Activated CD8-positive, alpha-beta T cell treated with anti-CD3 and anti-CD28 coated beads for 36 hours (primary cell): Measurements from ENCODE around the gene MFSD6L. TPM values are rescaled to one million over a fixed set of nuclear protein-coding genes. Genes with fewer than 3 reads are reported as not detected.

Source experiments
- ATAC-seq: fragments of 200-7000 bp; cut with Tn5 transposase; one replicate; pipeline ENCODE4 v1.10.0; 2021; ENCODE audit warnings: mild to moderate bottlenecking, moderate library complexity
- CTCF ChIA-PET: fragments of 350-600 bp; sonication (Branson Sonifier 250); formaldehyde crosslinking; loops from one replicate; lab custom pipeline; 2021; ENCODE audit warnings: antibody characterized with exemption; lab: Charles Lee
- POLR2A ChIA-PET: fragments of 350-600 bp; sonication (Branson Sonifier 250); formaldehyde crosslinking; loops from one replicate; lab custom pipeline; 2021; ENCODE audit warnings: antibody characterized with exemption; lab: Charles Lee
- DNase-seq: peaks from one replicate; pipeline ENCODE4 v3.0.0-alpha.2; 2020
- H3K27ac Mint-ChIP-seq: one replicate; pipeline ENCODE4 v1.8.0; 2021; ENCODE audit warnings: mild to moderate bottlenecking, mixed read lengths
- H3K27me3 Mint-ChIP-seq: one replicate; pipeline ENCODE4 v1.8.0; 2021; ENCODE audit warnings: mixed read lengths
- H3K36me3 Mint-ChIP-seq: one replicate; pipeline ENCODE4 v1.8.0; 2021; ENCODE audit warnings: low read depth, mixed read lengths
- H3K4me1 Mint-ChIP-seq: one replicate; pipeline ENCODE4 v1.8.0; 2021; ENCODE audit warnings: low read depth, mixed read lengths
- H3K4me3 Mint-ChIP-seq: one replicate; pipeline ENCODE4 v1.8.0; 2021; ENCODE audit warnings: mild to moderate bottlenecking, moderate library complexity, mixed read lengths
- H3K9me3 Mint-ChIP-seq: one replicate; pipeline ENCODE4 v1.8.0; 2021; ENCODE audit warnings: mixed read lengths
- CTCF ChIP-seq: fragments of 200-600 bp; IDR thresholded peaks from one replicate; pipeline ENCODE4 v1.8.0; 2022; ENCODE audit warnings: antibody characterized with exemption, mild to moderate bottlenecking
- intact Hi-C: fragments of 100-400 bp; cut with micrococcal nuclease; formaldehyde crosslinking; loops from one replicate; pipeline ENCODE4 v1.10.0; 2022
- total RNA-seq, 2 experiments: library from RNA; stranded (reverse); gene quantifications; one replicate each; pipeline ENCODE4 v1.2.3, GENCODE V29; 2021

MFSD6L gene
- total RNA-seq, 2 experiments from 2014 or later, result 0.20 to 0.22 TPM

GRCh38 chr17:8831234-8831849, 32.2 kb upstream of the MFSD6L start:
- no peaks in the 10 kb centered on the region for H3K4me1 Mint-ChIP-seq
- no peak overlapping the region for H3K4me3 Mint-ChIP-seq
- no peak for DNase-seq
- ChIA-PET CTCF (interaction anchor here (1.0 to 1.7 kb wide), 3 partner anchors 10 to 64 kb away, joined by 3 to 6 read pairs (median 3); no protein-coding TSS in a partner anchor), POLR2A (no interaction called here)
- no peak for ATAC-seq
- TF ChIP-seq CTCF, result no peak
- peaks cover 1% of the 10 kb centered on the region for H3K36me3 Mint-ChIP-seq
- H3K9me3 Mint-ChIP-seq, result no peaks in the 10 kb centered on the region
- intact Hi-C loops, result no loop called here
- no peak overlapping the region for H3K27ac Mint-ChIP-seq
- H3K27me3 Mint-ChIP-seq, result no peaks in the 10 kb centered on the region

GRCh38 chr17:8830141-8830540, 31.0 kb upstream of the MFSD6L start:
- Mint-ChIP-seq H3K27me3 (no peaks in the 10 kb centered on the region), H3K4me1 (no peaks in the 10 kb centered on the region), H3K27ac (no peak overlapping the region), H3K4me3 (no peak overlapping the region), H3K9me3 (no peaks in the 10 kb centered on the region), H3K36me3 (peaks cover 1% of the 10 kb centered on the region)
- intact Hi-C loops, result no loop called here
- ATAC-seq, result no peak
- no peak for DNase-seq
- CTCF ChIA-PET, result interaction anchor here (0.8 to 1.3 kb wide), 5 partner anchors 9 to 168 kb away, joined by 3 to 4 read pairs (median 3); no protein-coding TSS in a partner anchor
- POLR2A ChIA-PET, result interaction anchor here (1.1 kb wide), 1 partner anchor 28 kb away, joined by 3 read pairs; no protein-coding TSS in a partner anchor
- TF ChIP-seq CTCF, result no peak

GRCh38 chr17:8829036-8829941, 30.1 kb upstream of the MFSD6L start:
- Mint-ChIP-seq H3K36me3 (peaks cover 1% of the 10 kb centered on the region), H3K27me3 (no peaks in the 10 kb centered on the region), H3K4me3 (no peak overlapping the region), H3K27ac (no peak overlapping the region), H3K4me1 (no peaks in the 10 kb centered on the region), H3K9me3 (no peaks in the 10 kb centered on the region)
- DNase-seq (no peak), ATAC-seq (no peak)
- ChIA-PET POLR2A (interaction anchor here (0.6 to 1.1 kb wide), 2 partner anchors 22 to 29 kb away, joined by 3 read pairs; no protein-coding TSS in a partner anchor), CTCF (interaction anchor here (1.0 to 1.3 kb wide), 3 partner anchors 8 to 169 kb away, joined by 3 to 4 read pairs (median 4); no protein-coding TSS in a partner anchor)
- intact Hi-C loops, result no loop called here
- TF ChIP-seq CTCF, result no peak

GRCh38 chr17:8828517-8828875, 29.3 kb upstream of the MFSD6L start:
- ChIA-PET CTCF (no interaction called here), POLR2A (no interaction called here)
- Mint-ChIP-seq H3K27ac (no peak overlapping the region), H3K36me3 (no peaks in the 10 kb centered on the region), H3K4me1 (no peaks in the 10 kb centered on the region), H3K27me3 (no peaks in the 10 kb centered on the region), H3K4me3 (no peak overlapping the region), H3K9me3 (no peaks in the 10 kb centered on the region)
- no peak for ATAC-seq
- intact Hi-C loops, result no loop called here
- DNase-seq, result no peak
- no peak for TF ChIP-seq CTCF
